OCI-LY7 (cell line): ENCODE data around the gene RUNDC3A. TPM values are rescaled to one million over a fixed set of nuclear protein-coding genes. Genes with fewer than 3 reads are reported as not detected.

Experiments
- BruUV-seq: library from RNA; stranded (reverse); fragments of 400-500 nt; replicated peaks from 2 replicates; lab custom pipeline; 2021; lab: Mats Ljungman, UMichigan
- CTCF ChIA-PET: fragments of 300-600 bp; sonication (Branson Sonifier 250); formaldehyde crosslinking; loops from one replicate; lab custom pipeline; 2022; ENCODE audit warnings: antibody characterized with exemption; ENCODE audit not compliant: unreplicated experiment; lab: Charles Lee
- POLR2A ChIA-PET: fragments of 300-600 bp; sonication (Branson Sonifier 250); formaldehyde crosslinking; loops from one replicate; lab custom pipeline; 2022; ENCODE audit warnings: antibody characterized with exemption; lab: Charles Lee
- DNase-seq: peaks from one replicate; pipeline ENCODE4 v3.0.0-alpha.2; 2015; ENCODE audit warnings: low spot score
- H2AFZ ChIP-seq: fragments of 200-600 bp; sonication (generic), shearing (Covaris generic); 2 replicates; pipeline ENCODE4 v1.6.1; 2014; ENCODE audit warnings: mild to moderate bottlenecking, antibody characterized with exemption, low read length, moderate library complexity
- H3K27ac ChIP-seq: fragments of 200-600 bp; sonication (generic); 2 replicates; pipeline ENCODE4 v1.5.1; 2014; ENCODE audit warnings: mixed run types, low read depth, mild to moderate bottlenecking, moderate library complexity, low read length, inconsistent platforms; ENCODE audit not compliant: poor library complexity, severe bottlenecking
- H3K36me3 ChIP-seq: fragments of 200-600 bp; sonication (generic); 2 replicates; pipeline ENCODE4 v1.6.1; 2014; ENCODE audit warnings: mild to moderate bottlenecking, antibody characterized with exemption, low read length, moderate library complexity, mixed read lengths; ENCODE audit not compliant: insufficient read depth
- H3K4me1 ChIP-seq: fragments of 200-600 bp; sonication (generic); 2 replicates; pipeline ENCODE4 v1.5.1; 2014; ENCODE audit warnings: mild to moderate bottlenecking, low read length; ENCODE audit not compliant: insufficient read depth, poor library complexity, severe bottlenecking
- H3K4me2 ChIP-seq: fragments of 200-600 bp; sonication (generic); 2 replicates; pipeline ENCODE4 v1.6.1; 2014; ENCODE audit warnings: mild to moderate bottlenecking, low read length
- H3K4me3 ChIP-seq: fragments of 200-600 bp; sonication (generic); 2 replicates; pipeline ENCODE4 v1.5.1; 2014; ENCODE audit warnings: mild to moderate bottlenecking, low read depth, low read length; ENCODE audit not compliant: poor library complexity, severe bottlenecking
- H3K79me2 ChIP-seq: fragments of 200-600 bp; sonication (generic); 2 replicates; pipeline ENCODE4 v1.6.1; 2016; ENCODE audit warnings: low read depth, mild to moderate bottlenecking, low read length, moderate library complexity, mixed read lengths; ENCODE audit not compliant: insufficient read depth
- H3K9me2 ChIP-seq: fragments of 200-600 bp; sonication (generic); 2 replicates; pipeline ENCODE4 v1.6.1; 2016; ENCODE audit warnings: mild to moderate bottlenecking, low read length, mixed read lengths; ENCODE audit not compliant: insufficient read depth
- H3K9me3 ChIP-seq: fragments of 200-600 bp; sonication (generic); 2 replicates; pipeline ENCODE4 v1.6.1; 2014; ENCODE audit warnings: mild to moderate bottlenecking, mixed run types, low read length, mixed read lengths
- H4K20me1 ChIP-seq: fragments of 200-600 bp; sonication (generic); 2 replicates; pipeline ENCODE4 v1.6.1; 2014; ENCODE audit warnings: mild to moderate bottlenecking, antibody characterized with exemption, low read length, moderate library complexity, mixed read lengths; ENCODE audit not compliant: insufficient read depth
- EZH2phosphoT487 ChIP-seq: fragments of 200-600 bp; sonication (generic); IDR thresholded peaks from 2 replicates; pipeline ENCODE4 v1.6.1; 2018; ENCODE audit warnings: low read depth, borderline replicate concordance, mild to moderate bottlenecking, mixed run types, antibody characterized with exemption, low read length, moderate library complexity, mixed read lengths
- intact Hi-C: fragments of 100-400 bp; cut with micrococcal nuclease; formaldehyde crosslinking; loops from one replicate; pipeline ENCODE4 v1.10.0; 2022; ENCODE audit not compliant: unreplicated experiment
- total RNA-seq, 2 experiments: library from RNA; depleted of rRNA in 1 of 2; stranded (reverse); fragments of >200 nt in 1 of 2; shearing (Covaris generic) in 1 of 2; gene quantifications; 2 replicates each; pipeline ENCODE4 v1.2.3, GENCODE V29; 2014 to 2022
- TF ChIP-seq, protein P1 (sequence below): fragments of 200-600 bp; sonication (generic); conservative IDR thresholded peaks from 2 replicates; pipeline ENCODE4 v1.5.1; 2014; ENCODE audit warnings: mild to moderate bottlenecking, antibody characterized with exemption, low read length, moderate library complexity, mixed read lengths

Gene RUNDC3A
- total RNA-seq, 2 experiments from 2014 or later: 0.09 TPM; not detected in 1

- Histone ChIP-seq H3K9me3 (no peaks in the 10 kb centered on the region), H3K27ac (no peak overlapping the region), H3K36me3 (peaks cover 41% of the 10 kb centered on the region), H3K4me1 (peaks cover 7% of the 10 kb centered on the region), H4K20me1 (no peaks in the 10 kb centered on the region), H3K79me2 (peaks cover 11% of the 10 kb centered on the region), H3K4me2 (no peak overlapping the region), H3K4me3 (no peak overlapping the region), H3K9me2 (no peaks in the 10 kb centered on the region), H2AFZ (no peak overlapping the region)
- no TSS peak for BruUV-seq
- POLR2A ChIA-PET: no interaction called here
- TF ChIP-seq, protein P1, sequence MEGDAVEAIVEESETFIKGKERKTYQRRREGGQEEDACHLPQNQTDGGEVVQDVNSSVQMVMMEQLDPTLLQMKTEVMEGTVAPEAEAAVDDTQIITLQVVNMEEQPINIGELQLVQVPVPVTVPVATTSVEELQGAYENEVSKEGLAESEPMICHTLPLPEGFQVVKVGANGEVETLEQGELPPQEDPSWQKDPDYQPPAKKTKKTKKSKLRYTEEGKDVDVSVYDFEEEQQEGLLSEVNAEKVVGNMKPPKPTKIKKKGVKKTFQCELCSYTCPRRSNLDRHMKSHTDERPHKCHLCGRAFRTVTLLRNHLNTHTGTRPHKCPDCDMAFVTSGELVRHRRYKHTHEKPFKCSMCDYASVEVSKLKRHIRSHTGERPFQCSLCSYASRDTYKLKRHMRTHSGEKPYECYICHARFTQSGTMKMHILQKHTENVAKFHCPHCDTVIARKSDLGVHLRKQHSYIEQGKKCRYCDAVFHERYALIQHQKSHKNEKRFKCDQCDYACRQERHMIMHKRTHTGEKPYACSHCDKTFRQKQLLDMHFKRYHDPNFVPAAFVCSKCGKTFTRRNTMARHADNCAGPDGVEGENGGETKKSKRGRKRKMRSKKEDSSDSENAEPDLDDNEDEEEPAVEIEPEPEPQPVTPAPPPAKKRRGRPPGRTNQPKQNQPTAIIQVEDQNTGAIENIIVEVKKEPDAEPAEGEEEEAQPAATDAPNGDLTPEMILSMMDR: no peak
- TF ChIP-seq EZH2phosphoT487: no peak
- DNase-seq: no peak
- intact Hi-C loops: loop anchor here (10.0 kb wide), 1 partner anchor 247 kb away; the partner anchor contains the start of gene G6PC3
- CTCF ChIA-PET: no interaction called here
Observed at GRCh38 chr17:44321246-44322120, 13.1 kb downstream of the RUNDC3A start.

GRCh38 chr17:44322236-44322895, 14.0 kb downstream of the RUNDC3A start:
- no peak for DNase-seq
- CTCF ChIA-PET: no interaction called here
- H3K4me1 ChIP-seq: peaks cover 12% of the 10 kb centered on the region

More at GRCh38 chr17:44322236-44322895, 14.0 kb downstream of the RUNDC3A start:
- H3K9me3 ChIP-seq: no peaks in the 10 kb centered on the region
- no peaks in the 10 kb centered on the region for H4K20me1 ChIP-seq
- BruUV-seq: no TSS peak
- no peak for TF ChIP-seq EZH2phosphoT487
- TF ChIP-seq, protein P1: no peak
- intact Hi-C loops: loop anchor here (10.0 kb wide), 1 partner anchor 248 kb away; the partner anchor contains the start of gene G6PC3
- no peak overlapping the region for H3K27ac ChIP-seq
- no peak overlapping the region for H3K4me2 ChIP-seq
- H3K9me2 ChIP-seq: no peaks in the 10 kb centered on the region
- peaks cover 11% of the 10 kb centered on the region for H3K79me2 ChIP-seq
- POLR2A ChIA-PET: no interaction called here
- H3K4me3 ChIP-seq: no peak overlapping the region
- peaks cover 41% of the 10 kb centered on the region for H3K36me3 ChIP-seq
- H2AFZ ChIP-seq: no peak overlapping the region
